Measurements from ENCODE around the gene LCNL1. TPM values are rescaled to one million over a fixed set of nuclear protein-coding genes. Genes with fewer than 3 reads are reported as not detected.

Gene LCNL1
- under 1 TPM in 1 of 2 donors, not detected in 1; 0.08 TPM for total RNA-seq
- under 1 TPM in 1 of 2 donors, not detected in 1; 0.01 TPM for polyA plus RNA-seq

DNA sequence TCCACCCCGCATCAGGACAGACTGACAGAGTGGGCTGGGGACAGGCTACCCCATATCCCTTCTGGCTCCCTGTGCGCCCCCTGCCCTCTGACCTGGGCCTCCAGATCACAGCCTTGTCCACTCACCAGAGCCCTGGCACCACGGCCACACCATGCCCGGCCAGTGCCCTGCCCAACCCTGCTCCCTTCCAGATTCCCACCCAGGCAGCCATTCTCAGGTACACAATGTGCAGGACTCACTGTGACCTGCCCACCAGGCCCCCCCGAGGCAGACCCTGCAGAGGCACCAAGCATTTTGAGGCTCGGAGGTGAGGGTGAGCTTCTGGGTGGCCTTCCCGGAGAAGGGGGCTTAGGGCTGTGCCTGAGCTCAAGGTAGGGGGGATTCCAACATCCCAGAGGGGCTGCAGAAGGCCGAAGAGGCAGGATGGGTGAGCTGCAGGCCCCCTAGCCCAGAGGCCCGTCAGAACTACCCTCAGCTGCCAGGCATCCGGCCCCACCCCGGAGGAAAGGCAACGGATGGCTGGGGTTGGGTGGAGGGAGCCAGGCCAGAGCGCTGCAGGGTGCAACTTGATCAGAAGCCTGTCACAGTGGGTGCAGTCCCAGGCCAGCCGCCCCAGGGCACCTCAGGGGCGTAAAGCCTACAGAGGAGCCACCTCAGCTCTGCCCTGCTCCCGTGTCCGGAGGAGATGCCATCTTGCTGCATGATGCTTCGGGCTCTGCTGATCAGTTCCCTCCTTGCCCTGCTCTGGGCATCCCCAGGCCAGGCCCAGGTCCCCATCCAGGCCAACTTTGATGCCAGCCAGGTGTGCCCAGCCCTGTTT is at the start of gene LCNL1:
TSS of gene LCNL1 (plus strand) at position 762 of the 820 bp plus-strand sequence. CDS start 594 bp downstream, outside the sequence.
- Histone ChIP-seq H3K36me3 (ENCODE audit: control insufficient read depth in 4 of 4, insufficient read depth in 3 of 4, low read depth in 1 of 4, low read length in 3 of 4) (no peaks in the 10 kb centered on the region), H3K9me3 (ENCODE audit: control insufficient read depth in 4 of 4, low read length in 3 of 4) (no peaks in the 10 kb centered on the region), H3K4me3 (ENCODE audit: low read depth in 1 of 3, low read length in 3 of 3) (no peak within 1 kb of the TSS), H3K27me3 (ENCODE audit: control insufficient read depth in 4 of 4, insufficient read depth in 4 of 4, low read length in 3 of 4) (peaks cover 0 to 6% (median under 1%) of the 10 kb centered on the region in 4 donors), H3K9ac (ENCODE audit: low read depth in 1 of 2, low read length in 2 of 2) (no peak within 1 kb of the TSS), H3K27ac (ENCODE audit: low read depth in 1 of 2, low read length in 2 of 2) (no peak within 1 kb of the TSS), H3K4me1 (ENCODE audit: control insufficient read depth in 4 of 4, insufficient read depth in 4 of 4, low read length in 3 of 4) (peaks cover 0 to 9% (median 5%) of the 10 kb centered on the region in 4 donors)
- DNase-seq (ENCODE audit: low spot score): no peak
- TF ChIP-seq FOXA2 (IDR thresholded peaks at IDR 0.05) (no peak), RXRA (IDR thresholded peaks at IDR 0.05) (no peak), ZBTB33 (IDR thresholded peaks at IDR 0.05) (no peak), SP1 (IDR thresholded peaks at IDR 0.05) (no peak), REST (IDR thresholded peaks at IDR 0.05) (no peak), EGR1 (IDR thresholded peaks at IDR 0.05; ENCODE audit: low read depth in 2 of 2) (no peak), ATF3 (IDR thresholded peaks at IDR 0.05) (no peak), HNF4A (conservative IDR thresholded peaks at IDR 0.05) (no peak), FOXA1 (IDR thresholded peaks at IDR 0.05) (no peak), NR2F2 (IDR thresholded peaks at IDR 0.05) (no peak), HNF4G (IDR thresholded peaks at IDR 0.05) (no peak), TAF1 (conservative IDR thresholded peaks at IDR 0.05) (no peak), JUND (IDR thresholded peaks at IDR 0.05) (no peak), CTCF (IDR thresholded peaks at IDR 0.05; ENCODE audit: low read depth, low read length, missing input control) (no peak), YY1 (IDR thresholded peaks at IDR 0.05) (no peak), RAD21 (IDR thresholded peaks at IDR 0.05) (no peak), GABPA (IDR thresholded peaks at IDR 0.05 in 1 of 2, conservative IDR thresholded peaks at IDR 0.05 in 1 of 2) (no peak)
- TF ChIP-seq, protein P1, sequence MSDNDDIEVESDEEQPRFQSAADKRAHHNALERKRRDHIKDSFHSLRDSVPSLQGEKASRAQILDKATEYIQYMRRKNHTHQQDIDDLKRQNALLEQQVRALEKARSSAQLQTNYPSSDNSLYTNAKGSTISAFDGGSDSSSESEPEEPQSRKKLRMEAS (IDR thresholded peaks at IDR 0.05): no peak
- WGBS: 86% methylated on average over 18 of the region's 18 CpGs
